Hindlimb muscle (tissue), 1 donor: Measurements from ENCODE around the gene CBARP. TPM values are rescaled to one million over a fixed set of nuclear protein-coding genes. Genes with fewer than 3 reads are reported as not detected.
"Not testable (repeated sequence)": the region's sequence is repeated elsewhere in the genome, so short reads cannot be mapped to it uniquely, and the experiment has no call there.

Experiments
- DNase-seq: peaks from one replicate; pipeline ENCODE4 v3.0.0-alpha.2; 2013
- polyA plus RNA-seq: library from polyadenylated mRNA; unstranded; fragments of 120-200 nt; gene quantifications from one replicate; pipeline ENCODE4 v1.2.1, GENCODE V29; 2013; ENCODE audit not compliant: insufficient read length

CBARP gene
- polyA plus RNA-seq, 1 donor, result 1.9 TPM

GRCh38 chr19:1213391-1214286 is 24.2 kb downstream of the CBARP start:
- DNase-seq, result no peak

DNA sequence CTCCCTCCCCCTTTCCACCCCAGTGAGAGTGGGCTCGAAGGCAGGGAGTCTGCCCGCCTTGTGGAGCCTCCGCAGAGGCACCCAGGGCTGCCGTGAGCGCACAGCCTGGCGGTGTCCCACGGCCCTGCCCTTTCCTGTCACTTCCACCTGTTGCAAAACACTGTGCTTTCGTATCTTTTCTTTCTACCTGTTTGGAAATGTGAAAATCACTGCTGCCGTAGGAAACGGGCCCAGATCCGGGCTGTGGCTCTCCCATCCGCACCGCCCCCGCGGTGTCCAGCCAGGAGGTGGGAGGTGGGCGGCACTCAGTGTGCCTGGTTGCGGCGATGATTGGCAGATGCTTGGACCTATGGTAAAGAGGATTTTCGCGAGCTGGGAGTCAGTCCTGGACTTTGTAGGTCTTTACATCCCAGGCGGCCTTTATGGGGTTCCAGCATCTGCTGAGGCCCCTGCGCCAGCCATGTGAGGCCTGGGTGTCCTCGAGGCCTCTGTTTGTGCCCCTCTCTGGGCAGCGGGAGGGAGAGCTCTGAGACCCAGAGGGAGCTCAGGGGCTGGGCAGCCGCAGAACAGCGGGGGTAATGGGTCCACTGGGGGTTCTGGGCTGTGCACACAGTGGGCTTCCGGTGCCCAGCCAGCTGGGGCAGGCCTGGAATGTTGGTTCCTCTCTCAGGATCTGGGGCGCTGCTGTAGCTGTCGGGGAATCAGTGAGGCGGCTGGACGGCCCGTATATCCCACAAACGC is 26.1 kb downstream of the CBARP start:
- no peak for DNase-seq

- DNase-seq, result no peak
These were observed 27.6 kb downstream of the CBARP start for GRCh38 chr19:1210227-1210538.

DNA sequence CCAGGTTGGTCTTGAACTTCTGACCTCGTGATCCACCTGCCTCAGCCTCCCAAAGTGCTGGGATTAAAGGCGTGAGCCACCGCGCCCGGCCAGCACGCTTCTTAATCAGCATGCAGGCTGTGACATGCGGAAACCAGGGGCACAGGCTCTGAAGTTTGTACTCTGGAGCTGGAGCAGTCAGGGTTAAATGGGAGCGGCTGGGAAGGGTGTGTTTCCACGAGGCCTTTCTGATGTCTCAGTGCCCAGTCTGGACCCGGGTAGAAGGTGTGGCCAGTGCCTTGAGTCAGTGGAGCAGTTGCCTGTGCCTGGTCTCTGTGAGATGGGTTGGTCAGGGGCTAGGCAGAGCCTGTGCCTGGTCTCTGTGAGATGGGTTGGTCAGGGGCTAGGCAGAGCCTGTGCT is 29.0 kb downstream of the CBARP start:
- DNase-seq, result not testable (repeated sequence)

DNA sequence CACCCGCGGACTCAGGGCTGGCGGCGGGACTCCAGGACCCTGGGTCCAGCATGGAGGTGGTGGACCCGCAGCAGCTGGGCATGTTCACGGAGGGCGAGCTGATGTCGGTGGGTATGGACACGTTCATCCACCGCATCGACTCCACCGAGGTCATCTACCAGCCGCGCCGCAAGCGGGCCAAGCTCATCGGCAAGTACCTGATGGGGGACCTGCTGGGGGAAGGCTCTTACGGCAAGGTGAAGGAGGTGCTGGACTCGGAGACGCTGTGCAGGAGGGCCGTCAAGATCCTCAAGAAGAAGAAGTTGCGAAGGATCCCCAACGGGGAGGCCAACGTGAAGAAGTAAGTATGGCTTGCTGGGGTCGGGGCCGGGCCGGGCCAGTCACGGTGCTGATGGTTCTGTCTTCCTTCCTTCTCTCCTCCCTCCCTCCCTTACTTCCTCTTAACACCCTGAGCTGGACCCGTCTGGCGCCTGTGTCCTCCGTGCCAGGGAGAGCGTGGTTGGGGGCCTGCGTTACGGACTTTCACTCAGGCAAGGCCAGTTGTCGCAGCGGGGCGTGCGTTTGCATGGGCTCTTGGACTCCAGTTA is 30.8 kb downstream of the CBARP start:
- no peak for DNase-seq

GRCh38 chr19:1206150-1206863 is 31.5 kb downstream of the CBARP start:
- DNase-seq, result no peak

GRCh38 chr19:1205114-1206099 is 32.4 kb downstream of the CBARP start, which contains the start of gene STK11:
STK11 (plus strand) TSS chr19:1205778; CDS start chr19:1206914, 1,136 bp downstream.
- DNase-seq, result peak; percentile 97

DNA sequence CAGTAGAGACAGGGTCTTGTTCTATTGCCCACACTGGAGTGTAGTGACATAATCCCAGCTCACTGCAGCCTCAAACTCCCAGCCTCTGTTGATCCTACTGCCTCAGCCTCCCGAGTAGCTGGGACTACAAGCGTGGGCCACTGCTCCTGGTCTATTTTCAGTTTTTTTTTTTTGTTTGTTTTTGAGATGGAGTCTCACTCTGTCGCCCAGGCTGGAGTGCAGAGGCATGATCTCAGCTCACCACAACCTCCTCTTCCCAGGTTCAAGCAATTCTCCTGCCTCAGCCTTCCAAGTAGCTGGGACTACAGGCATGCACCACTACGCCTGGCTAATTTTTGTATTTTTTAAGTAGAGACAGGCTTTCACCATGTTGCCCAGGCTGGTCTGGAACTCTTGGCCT is 37.2 kb downstream of the CBARP start:
- DNase-seq, result not testable (repeated sequence)

DNA sequence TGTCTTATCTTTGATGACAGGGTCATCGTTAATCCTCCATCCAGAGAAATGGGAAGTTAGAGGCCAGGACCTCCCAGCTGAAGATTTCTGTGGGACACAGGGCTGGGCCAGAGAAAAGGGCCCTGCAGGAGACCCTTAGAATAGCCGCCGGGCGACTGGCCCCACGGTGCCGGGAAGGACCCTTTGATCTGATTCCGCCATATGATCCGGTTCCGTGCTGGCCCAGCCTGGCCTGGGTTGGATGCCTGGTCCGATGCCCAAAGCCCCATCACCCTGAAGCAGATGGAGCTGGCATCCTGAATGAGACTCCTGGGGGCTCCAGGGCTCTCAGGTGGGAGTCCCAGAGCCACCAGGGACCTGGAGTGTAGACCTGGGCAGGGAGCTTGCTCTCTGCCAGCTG is 38.3 kb downstream of the CBARP start:
- no peak for DNase-seq

DNA sequence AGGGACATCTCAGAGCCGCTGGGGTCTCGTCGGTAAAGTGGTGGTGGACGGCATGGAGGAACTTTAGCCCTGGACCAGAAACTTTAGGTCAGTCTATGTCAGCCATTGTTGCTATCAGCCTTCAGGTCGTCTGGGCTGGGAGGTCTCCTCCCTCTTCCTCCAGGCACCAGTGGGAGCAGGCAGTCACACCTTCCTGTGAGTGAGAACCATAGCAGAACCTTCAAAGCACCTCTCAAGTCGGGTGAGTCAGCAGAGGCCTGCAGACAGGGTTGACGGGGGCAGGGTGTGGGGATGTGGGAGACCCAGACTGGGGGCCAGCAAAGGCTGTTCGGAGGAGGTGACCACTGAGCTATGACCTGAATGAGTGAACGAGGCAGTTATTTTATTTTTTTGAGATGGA is 48.4 kb downstream of the CBARP start:
- no peak for DNase-seq

- DNase-seq, result no peak
These were observed 54.1 kb downstream of the CBARP start for GRCh38 chr19:1183543-1184172.

- no peak for DNase-seq
These were observed 55.1 kb downstream of the CBARP start for GRCh38 chr19:1182727-1183126.

- DNase-seq, result no peak
These were observed 55.7 kb downstream of the CBARP start for GRCh38 chr19:1182068-1182467.

GRCh38 chr19:1181606-1182005 is 56.2 kb downstream of the CBARP start:
- DNase-seq, result no peak

Other genes with a start within 250 kb of the CBARP start
- 0.22 TPM for gene GRIN3B, start 237.6 kb downstream of the CBARP start, polyA plus RNA-seq
- gene TMEM259, start 216.9 kb downstream of the CBARP start, polyA plus RNA-seq, result 94.8 TPM
- not detected for gene RNU6-2, start 216.5 kb downstream of the CBARP start, polyA plus RNA-seq
- gene CNN2, start 211.4 kb downstream of the CBARP start, polyA plus RNA-seq, result 58.2 TPM
- 27.8 TPM for gene ABCA7, start 197.9 kb downstream of the CBARP start, polyA plus RNA-seq
- gene ARHGAP45, start 170.8 kb downstream of the CBARP start, polyA plus RNA-seq, result 9.8 TPM
- 121 TPM for gene POLR2E, start 142.6 kb downstream of the CBARP start, polyA plus RNA-seq
- 152 TPM for gene GPX4, start 134.0 kb downstream of the CBARP start, polyA plus RNA-seq
- gene SBNO2, start 63.7 kb downstream of the CBARP start, polyA plus RNA-seq, result 18.5 TPM
- 61.0 TPM for gene STK11, start 32.2 kb downstream of the CBARP start, polyA plus RNA-seq
- gene ATP5F1D, start 3.7 kb upstream of the CBARP start, polyA plus RNA-seq, result 183 TPM
- gene MIDN, start 10.6 kb upstream of the CBARP start, polyA plus RNA-seq, result 47.1 TPM
- gene CIRBP, start 31.3 kb upstream of the CBARP start, polyA plus RNA-seq, result 528 TPM
- 16.3 TPM for gene FAM174C, start 37.5 kb upstream of the CBARP start, polyA plus RNA-seq
- gene EFNA2, start 47.9 kb upstream of the CBARP start, polyA plus RNA-seq, result 0.48 TPM
- 88.4 TPM for gene NDUFS7, start 145.9 kb upstream of the CBARP start, polyA plus RNA-seq
- 287 TPM for gene GAMT, start 163.5 kb upstream of the CBARP start, polyA plus RNA-seq
- 82.0 TPM for gene DAZAP1, start 169.6 kb upstream of the CBARP start, polyA plus RNA-seq
- gene RPS15, start 200.4 kb upstream of the CBARP start, polyA plus RNA-seq, result 1,308 TPM
- 1.1 TPM for gene APC2, start 212.1 kb upstream of the CBARP start, polyA plus RNA-seq
- 22.4 TPM for gene C19orf25, start 241.2 kb upstream of the CBARP start, polyA plus RNA-seq